GM23338 (cell line): ENCODE results near the gene AADACL3.

Experiments used
- CREB1 ChIP-seq: fragments of 250-450 bp; sonication (Bioruptor Pico); IDR thresholded peaks from 2 replicates; pipeline ENCODE4 v1.5.0; 2020; ENCODE audit warnings: low read depth, mild to moderate bottlenecking, moderate library complexity
- CTCF ChIP-seq, 2 experiments: fragments of 200-600 bp in 1 of 2; sonication (generic) in 1 of 2; conservative IDR thresholded peaks; 2 replicates each; pipeline versions ENCODE4 v1.5.1 to v1.6.1; 2016 to 2017; ENCODE audit warnings: antibody characterized with exemption in 2 of 2, low read depth in 2 of 2, mild to moderate bottlenecking in 2 of 2, moderate library complexity in 1 of 2
- EZH2 ChIP-seq: fragments of 200-600 bp; sonication (generic); IDR thresholded peaks from one replicate; pipeline ENCODE4 v1.8.0; 2017; ENCODE audit warnings: antibody characterized with exemption, mild to moderate bottlenecking, low read depth; ENCODE audit not compliant: unreplicated experiment
- EZH2phosphoT487 ChIP-seq: fragments of 200-600 bp; sonication (generic); IDR thresholded peaks from one replicate; pipeline ENCODE4 v1.8.1; 2018; ENCODE audit warnings: antibody characterized with exemption; ENCODE audit not compliant: unreplicated experiment
- JUNB ChIP-seq: IDR thresholded peaks from one replicate; pipeline ENCODE4 v1.6.1; 2016; ENCODE audit warnings: antibody characterized with exemption; ENCODE audit not compliant: unreplicated experiment
- POLR2AphosphoS5 ChIP-seq: IDR thresholded peaks from 2 replicates; pipeline ENCODE4 v1.6.1; 2016; ENCODE audit warnings: antibody characterized with exemption, low read depth

- TF ChIP-seq POLR2AphosphoS5: no peak
- TF ChIP-seq CTCF (conservative IDR thresholded peaks at IDR 0.05; ENCODE audit: low read depth in 2 of 2): no peak
- TF ChIP-seq EZH2: no peak
- no peak for TF ChIP-seq JUNB
- no peak for TF ChIP-seq CREB1 (CRISPR knock-in tag)
- no peak for TF ChIP-seq EZH2phosphoT487
These were observed 41.9 kb downstream of the AADACL3 start for GRCh38 chr1:12757836-12758235.
